Activated CD8-positive, alpha-beta memory T cell treated with anti-CD3 and anti-CD28 coated beads for 1 hour (primary cell): ENCODE results near the gene ZNF407.
"Not testable (repeated sequence)": the region's sequence is repeated elsewhere in the genome, so short reads cannot be mapped to it uniquely, and the experiment has no call there.

Experiments
- DNase-seq, 2 donors: peaks; one replicate each; pipeline ENCODE4 v3.0.0-alpha.2; 2020; ENCODE audit warnings: low read depth in 1 of 2; ENCODE audit errors: extremely low read depth in 1 of 2

Gene ZNF407

DNA sequence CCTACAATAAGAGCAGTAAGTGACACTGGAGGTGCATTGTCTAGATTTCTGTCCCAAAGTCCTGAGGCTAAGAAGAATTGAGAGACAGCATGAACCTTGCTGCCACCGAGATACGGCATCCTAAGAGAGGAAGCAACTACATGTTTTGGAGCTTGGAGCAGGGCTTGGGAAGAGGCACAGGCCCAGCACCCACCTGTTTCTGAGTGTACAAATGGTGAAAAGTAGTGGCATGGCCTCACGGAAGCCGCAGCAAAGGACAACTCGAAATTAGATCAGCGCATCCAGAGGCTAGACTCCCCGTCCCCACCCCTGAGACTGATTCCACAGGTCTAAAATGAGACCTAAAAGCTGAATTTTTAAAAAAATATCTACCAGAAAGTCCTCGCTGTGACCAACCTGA lies 483.8 kb downstream of the ZNF407 start:
- no peak for DNase-seq

DNA sequence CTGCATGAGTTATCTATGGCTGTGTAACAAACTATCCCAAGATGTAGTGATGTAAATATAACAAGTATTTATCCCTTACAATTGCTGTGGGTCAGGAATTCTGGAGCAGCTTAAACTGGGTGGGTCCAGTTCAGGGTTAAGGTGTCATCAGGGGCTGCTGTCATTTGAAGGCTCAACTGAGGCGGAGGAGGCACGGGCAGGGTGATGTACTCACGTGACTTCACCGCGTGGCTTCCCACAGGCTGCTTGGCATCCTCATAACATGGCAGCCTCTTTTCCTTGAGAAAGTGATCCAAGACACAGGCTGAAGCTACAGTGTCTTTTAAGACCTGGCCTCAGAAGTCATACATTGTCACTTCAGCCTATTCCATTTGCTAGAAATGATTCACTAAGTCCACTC lies 485.5 kb downstream of the ZNF407 start:
- no peak for DNase-seq

DNA sequence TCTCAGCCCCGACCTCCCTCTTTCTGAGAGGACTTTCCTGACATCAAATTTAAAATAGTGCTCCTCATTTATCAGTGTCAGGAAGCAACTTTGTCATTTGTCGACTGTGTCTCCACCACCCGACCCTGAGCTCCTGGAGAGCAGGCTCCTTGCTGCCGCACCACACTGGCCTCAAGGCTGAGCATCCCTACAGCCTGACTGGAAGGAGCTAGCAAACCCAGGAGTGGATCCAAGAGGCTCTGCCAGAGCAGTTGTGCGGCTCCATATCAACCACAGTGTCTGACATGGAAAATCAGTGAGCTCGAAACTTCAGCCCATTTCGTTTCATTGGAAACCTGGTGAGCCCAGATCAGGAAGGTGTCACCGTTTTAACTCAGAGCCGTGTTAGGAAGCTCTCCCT lies 486.1 kb downstream of the ZNF407 start:
- no peak for DNase-seq

DNA sequence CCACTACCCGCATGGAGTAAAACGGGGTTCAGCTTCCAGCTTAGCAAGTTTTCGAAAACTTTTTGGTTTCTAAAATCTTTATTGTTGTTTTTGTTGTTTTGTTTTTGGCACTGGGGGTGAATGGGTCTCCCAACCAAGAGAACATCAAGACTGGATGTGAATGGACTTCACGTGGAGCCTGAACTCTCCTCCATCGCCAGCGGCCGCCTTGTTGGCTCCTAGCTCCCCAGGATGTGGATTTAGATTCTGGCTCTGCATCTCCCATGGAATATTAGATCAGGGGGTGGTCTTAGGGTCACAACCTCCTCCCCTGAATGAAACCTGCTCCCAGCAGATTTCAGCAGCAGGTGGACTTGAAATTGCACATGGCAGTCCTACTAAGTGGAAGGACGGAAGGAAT lies 488.0 kb downstream of the ZNF407 start:
- not testable (repeated sequence) for DNase-seq

DNA sequence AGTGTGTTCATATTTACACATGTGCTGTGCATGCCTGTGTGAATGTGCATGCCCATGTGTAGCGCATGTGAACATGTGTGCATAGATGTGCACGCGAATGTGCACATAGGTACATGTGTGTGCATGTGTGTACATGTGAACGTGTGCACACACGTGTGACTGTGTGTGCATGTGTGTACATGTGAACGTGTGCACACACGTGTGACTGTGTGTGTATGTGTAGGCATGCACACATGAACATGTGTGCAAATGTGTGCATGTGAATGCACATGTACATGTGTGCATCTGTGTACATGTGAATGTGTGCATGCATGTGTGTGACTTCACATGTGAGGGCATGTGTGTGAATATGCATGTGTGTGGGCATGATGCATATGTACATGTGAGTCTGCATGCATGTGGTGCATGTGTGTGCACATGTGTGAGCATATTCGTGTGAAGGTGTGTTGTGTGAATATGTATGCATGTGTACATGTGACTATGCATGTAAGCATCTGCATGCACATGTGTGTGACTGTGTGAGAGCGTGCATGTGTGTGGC lies 488.9 kb downstream of the ZNF407 start:
- DNase-seq = no peak

DNA sequence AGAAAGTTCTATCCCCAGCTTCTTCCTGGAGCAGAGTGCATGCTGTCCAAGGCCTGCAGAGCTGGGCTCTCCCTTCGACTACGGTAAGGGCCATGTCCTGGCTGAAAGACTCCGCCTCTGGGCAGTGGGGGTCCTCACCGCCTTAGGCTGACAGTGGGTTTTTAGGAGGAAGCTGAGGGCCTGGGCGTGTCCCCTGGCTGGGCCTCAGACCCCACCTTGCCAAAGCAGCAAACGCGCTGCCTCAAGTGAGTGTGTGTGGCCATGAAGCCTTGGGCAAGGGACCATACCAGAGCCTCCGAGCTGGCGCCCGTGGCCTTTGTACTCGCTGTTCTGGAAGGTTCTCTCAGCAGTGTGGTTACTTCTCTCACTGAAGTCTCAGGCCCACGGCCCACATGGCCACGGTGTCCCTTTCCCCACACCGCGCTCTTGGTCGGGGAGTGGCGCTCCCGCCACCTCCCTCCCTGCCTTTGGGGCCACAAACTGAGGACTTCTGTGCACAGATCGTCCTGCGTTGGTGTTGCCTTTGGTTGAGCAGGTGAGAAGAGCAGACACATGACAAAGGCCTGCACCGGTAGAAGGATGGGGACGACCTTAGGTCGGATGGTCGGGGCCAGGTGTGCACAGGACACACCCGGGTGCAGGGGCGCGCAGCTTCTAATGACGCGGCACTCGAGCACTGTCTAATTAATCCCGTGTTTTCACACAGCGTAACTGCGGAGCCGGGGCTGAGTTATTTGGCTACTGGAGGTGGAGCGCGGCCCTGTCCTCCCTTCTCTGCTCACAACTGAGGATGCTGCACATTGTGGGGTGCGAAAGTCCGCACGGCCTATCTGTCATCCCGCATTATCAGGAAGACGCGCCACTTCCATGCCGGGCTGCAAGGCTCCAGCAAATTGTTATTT lies 489.7 kb downstream of the ZNF407 start:
- DNase-seq = no peak

DNA sequence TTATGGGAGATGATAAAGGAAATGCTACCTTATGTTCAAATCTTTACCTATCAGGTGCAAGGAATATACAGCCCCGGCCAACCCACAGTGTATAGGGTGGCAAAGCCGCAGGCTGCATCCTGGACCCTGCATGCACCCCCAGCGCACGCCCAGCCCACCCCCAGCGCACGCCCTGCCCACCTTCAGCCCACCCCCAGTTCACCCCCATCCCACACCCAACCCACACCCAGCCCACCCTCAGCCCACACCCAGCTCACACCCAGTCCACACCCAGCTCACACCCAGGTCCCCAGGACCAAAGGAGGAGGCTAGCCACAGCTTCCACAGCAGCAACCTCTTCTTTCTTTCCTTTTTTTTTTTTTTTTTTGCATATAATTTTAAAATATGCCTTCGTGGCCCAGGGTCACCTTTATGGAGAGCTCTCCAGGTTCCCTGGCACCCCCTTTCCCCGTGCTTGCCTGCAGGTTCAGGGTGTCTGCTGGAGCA lies 490.4 kb downstream of the ZNF407 start:
- DNase-seq = no peak

DNA sequence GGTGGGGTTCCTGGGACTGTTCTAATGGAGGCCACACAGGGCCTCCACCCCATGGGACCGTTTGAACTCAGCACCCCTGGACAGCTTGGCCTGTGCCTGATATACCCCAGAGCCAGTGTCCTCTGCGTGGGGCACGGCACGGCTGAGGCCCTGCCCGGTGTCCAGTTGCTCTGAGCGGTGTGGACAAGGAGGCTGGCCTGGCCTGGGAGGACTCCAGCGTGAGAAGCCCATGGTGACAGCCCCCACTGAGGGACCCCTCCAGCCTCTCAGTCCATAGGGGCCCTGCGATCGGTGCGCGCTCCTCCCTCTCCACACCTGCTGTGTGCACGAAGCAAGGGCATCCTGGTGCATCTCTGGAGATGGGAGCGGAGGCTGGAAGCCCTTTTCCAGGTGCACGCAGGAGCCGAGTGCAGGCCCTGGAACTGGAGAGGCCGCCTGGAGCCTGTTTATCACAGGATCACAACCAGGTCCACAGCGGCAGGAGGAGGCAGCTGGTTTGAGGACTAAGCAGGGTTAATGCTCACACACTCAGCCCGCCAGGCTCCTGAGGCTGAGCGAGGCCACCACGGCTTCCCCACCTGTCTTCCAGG lies 491.0 kb downstream of the ZNF407 start:
- no peak for DNase-seq

DNA sequence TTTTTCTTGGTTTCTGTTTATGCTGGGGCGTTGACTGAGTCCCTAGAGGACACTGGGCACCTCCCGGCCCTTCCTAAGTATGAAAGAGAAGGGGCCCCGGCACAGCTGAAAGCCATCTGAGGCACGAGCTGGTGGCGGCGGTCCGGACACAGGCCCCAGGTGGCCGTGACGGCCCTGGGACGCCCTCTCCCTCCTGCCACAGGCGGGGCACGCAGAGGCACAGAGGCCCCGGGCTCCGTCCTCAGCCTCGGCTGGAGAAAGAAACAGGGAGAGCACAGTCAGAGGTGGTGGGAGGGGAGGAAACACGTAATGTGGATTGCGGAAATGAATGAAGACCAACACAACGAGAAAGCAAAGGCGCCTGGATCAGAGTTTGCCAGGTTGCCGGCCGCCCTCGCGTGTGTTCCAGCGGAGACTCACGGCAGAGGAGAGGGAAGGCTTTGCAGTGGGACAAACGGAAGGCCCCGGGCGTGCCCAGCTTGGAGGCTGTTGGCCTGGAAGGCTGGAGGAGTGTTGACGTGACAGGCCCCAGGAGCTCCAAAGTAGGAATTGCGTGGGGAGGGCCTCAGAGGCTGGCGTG lies 492.2 kb downstream of the ZNF407 start:
- DNase-seq = no peak

DNA sequence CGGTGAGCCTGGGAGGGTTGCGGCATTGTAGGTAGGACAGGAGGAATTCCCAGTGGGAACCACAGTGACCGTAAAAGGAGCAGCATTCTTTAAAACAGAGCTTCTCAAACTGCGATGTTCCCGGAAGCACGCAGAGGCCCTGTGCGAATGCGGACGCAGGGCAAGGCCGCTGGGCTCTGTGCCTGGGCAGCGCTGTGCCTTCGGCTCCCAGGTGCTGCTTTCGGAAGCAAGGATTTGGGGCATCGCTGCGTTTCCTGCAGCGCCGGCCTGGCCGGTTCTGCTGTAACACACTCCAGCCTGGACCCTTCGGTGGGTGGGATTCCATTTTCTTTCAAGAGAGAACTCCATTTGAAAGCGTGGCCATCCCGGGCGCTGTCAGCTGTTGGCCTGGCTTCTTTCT lies 492.7 kb downstream of the ZNF407 start:
- no peak for DNase-seq

DNA sequence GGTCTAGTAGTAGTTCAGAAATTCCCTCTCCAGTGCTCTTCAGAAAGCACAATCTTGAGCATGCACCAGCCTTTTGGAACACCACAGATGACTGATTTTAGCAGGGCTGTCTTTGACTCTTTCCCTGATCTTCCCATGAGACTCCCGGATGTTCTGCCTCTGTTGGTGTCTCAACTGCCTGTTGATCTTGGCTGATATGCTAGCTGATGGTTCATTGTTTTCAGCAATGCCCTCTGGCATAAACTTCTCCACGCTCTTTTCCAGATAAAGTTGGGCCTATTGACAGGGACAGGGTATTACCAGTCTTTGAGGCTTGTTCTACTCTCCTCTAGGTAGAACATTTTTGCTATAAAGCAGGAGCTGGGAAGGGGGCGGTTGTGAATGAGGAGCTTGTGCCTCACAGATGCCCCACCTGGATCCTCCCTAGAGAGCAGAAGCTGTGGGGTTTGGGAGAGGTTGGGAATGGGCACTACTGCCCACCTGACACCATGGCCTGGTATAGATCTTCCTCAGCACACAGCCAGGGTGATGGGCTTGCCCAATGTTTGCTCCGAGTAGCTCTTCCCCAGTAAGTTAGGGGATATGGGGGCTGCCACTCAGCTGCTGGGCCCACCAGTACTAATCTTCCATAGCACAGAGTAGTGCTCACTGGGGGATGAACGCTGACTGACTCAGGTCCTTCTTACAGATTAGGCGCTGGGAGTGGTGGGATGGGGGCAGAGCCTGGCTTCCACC lies 500.0 kb downstream of the ZNF407 start:
- no peak for DNase-seq

DNA sequence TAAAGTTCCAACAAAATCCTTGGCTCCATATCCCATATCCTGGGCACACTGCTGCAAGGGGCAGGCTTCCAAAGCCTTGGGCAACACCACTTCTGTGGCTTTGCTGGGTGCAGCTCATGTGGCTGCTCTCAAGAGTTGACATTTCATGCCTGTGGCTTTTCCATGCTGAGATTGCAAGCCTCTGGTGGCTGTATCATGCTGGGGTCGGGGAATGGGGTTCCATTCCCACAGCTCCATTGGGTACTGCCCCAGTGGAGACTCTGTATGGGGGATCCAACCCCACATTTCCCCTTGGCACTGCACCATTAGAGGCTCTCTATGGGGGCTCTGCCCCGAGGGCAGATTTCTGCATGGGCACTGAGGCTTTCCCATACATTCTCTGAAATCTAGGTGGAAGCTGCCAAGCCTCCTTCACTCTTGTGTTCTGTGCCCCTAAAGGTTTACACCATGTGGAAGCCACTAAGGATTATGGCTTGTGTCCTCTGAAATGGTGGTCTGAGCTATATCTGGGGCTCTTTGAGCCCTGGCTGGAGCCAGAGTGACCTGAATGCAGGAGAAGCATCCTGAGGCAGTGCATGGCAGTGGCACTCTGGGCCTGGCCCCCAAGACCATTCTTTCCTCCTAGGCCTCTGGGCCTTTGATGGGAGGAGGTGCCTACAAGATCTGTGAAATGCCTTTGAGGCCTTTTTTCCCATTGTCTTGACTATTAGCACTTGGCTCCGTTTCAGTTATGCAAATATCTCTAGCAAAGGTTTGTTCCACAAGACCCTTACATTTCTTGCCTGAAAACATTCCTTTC lies 503.4 kb downstream of the ZNF407 start:
- no peak for DNase-seq

DNA sequence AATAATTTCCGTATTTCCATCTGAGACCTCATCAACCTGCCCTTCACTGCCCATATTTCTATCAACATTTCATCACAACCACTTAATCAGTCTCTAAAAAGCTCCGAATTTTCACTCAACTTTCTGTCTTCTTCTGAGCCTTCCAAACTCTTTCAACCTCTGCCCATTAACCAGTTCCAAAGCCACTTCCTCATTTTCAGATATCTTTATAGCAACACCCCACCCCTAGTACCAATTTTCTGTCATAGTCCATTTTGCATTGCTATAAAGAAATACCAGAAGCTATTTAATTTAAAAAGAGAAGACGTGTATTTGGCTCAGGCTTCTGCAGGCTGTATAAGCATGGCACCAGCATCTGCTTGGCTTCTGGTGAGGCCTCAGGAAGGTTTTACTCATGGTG lies 504.2 kb downstream of the ZNF407 start:
- no peak for DNase-seq

DNA sequence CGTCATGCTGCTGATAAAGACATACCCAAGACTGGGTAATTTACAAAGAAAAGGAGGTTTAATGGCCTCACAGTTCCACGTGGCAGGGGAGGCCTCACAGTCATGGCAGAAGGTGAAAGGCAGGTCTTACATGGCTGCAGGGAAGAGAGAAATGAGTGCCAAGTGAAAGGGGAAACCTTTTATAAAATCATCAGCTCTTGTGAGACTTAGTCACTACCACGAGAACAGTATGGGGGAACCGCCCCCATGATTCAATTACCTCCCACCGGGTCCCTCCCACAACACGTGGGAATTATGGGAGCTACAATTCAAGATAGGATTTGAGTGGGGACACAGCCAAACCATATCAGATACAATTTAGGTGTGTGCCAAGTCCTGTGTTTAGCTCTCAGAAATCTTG lies 506.4 kb downstream of the ZNF407 start:
- not testable (repeated sequence) for DNase-seq

DNA sequence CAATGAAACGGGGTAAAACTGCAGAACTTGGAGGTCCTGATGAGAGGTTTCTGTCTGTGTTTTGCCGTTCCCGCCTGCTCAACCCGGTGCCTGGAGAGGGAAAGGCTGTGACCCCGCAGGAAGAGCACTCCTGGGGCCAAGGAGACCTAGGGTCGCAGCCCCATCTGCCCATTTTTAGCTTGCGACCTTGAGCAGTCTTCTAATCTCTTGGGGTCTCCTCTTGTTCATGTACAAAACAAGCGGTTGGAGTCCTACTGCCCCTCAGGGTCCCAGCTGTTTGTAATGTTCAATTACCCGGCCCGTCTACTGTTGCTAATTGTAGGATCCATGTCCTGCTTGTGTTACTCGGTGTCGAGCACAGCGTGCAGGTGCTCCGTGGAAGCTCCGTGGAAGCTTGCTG lies 506.8 kb downstream of the ZNF407 start:
- no peak for DNase-seq

DNA sequence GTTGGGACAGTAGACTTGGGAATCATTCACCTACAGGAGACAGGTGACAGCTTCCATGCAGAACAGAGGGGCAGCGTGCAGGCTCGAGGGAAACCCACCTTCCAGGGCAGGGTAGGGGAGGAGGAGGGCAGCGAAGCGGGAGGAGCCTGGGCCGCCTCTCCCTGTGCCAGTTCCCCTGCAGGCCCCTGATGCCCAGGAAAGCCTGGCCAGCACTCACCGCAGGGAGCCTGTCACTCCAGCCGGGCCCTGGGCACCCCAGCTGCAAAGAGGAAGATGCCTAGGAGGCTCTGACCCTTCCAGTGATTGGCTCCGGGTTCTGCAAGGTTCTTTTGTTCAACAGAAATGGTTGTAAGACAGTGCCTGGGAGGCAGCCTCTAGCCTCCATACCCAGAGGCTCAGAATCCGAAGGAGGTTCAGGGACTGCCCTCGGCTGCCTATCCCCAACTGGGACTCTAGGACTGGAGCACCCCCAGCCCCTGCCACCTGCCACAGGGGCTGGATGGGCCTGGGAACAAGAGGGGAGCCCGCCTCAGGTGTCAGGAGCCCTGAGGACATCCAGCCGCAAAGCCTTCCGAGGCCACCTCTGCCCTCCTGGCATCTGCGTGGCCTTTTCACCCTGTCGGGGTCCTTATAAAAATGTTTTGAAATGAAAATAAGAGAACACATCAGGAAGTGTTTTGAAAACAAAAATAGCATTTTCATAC lies 508.0 kb downstream of the ZNF407 start:
- no peak for DNase-seq

DNA sequence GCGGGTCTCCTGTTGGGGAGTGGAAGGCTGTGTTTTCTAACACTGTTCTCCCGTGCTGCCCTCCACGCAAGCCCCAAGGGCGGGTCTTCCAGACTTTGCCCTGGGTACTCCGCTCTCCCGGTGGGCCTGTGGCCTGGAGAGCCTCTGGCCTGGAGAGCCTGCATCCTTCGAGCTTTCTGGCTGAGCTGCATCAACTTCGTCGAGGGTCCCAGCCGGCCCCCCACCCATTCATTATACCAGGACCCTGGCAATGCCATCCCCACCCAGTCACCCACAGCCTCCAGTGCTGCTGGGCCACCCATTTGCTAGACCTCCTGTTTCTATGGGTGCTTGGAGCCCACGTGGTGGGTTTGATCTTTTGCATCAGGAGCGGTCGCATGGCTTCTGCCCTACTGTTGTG lies 509.1 kb downstream of the ZNF407 start:
- DNase-seq = no peak

DNA sequence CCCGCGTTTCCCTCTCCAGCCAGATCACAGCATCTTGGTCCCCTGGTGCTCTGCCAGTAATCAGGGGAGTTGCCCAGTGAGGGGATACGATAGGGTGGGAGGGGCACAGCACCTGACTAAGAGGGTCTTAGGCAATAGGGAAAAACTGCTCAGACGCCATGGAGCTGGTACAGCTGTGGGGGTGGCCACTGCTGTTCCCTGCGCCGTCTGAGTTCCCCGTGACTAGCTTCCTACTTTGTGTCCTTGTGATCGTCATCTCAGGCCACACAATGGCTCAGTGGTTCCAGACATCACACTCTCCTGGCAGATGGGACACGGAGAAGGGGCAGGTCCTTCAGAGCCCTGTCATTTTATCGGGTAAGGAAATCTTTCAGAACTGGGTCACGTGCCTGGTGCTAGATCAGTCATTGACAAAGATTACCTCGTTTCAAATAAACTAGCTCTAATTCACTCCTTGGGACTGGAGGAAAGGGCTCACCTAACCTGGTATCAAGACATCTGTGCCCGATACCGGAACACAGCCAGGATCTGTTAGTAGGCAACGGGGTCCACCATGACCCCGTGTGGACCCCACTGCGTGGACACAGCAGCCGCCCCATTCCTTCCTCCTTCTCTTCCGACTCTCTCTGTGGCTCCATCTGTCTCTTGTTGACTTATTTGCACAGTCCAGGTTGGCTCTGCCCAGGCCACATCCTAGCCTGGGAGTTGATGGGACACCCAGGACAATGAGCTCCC lies 509.7 kb downstream of the ZNF407 start:
- DNase-seq = no peak

DNA sequence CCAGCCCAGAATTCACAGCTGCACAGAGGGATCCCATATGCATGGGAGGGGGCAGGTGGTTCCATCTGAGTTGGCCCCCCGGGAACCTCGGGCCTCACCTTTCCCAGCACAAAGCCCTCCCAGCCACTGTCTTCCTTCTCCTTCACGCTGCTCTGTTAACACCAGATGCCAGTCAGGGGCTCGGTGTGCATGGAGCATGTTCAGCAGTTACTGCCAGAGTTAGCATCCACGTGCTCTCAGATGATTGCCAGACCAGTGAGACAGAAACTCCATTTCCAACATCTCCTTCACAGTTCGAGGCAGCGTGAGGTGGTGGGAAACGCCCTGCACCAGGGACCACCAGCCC lies 510.2 kb downstream of the ZNF407 start:
- DNase-seq = no peak
